Nucleus accumbens (tissue), 56 donors: Measurements from ENCODE around the gene GPATCH1.
A peak's percentile ranks its signal among the peaks of the same experiment; 100 is the strongest.
"Not testable (repeated sequence)": the region's sequence is repeated elsewhere in the genome, so short reads cannot be mapped to it uniquely, and the experiment has no call there.

Experiments used
- DNase-seq, 56 donors: peaks; one replicate each; lab custom pipeline; 2025; lab: John Stamatoyannopoulos, UW

GPATCH1 gene

DNA sequence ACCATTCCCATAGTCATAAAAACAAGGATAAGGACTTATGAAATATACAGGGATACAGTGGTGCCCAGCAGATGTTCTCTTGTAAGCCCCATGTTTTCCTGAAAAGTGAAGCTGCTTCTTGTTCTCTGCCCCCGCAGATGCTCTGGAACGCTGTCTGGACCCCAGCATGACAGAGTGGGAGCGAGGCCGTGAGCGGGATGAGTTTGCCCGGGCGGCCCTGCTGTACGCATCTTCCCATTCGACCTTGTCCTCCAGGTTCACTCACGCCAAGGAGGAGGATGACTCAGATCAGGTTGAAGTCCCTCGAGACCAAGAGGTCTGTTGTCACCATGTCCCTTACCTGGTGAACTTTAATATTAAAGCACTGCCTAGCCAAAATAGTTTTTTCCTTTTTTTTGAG, 30.6 kb downstream of the GPATCH1 start:
- DNase-seq = no peak

DNA sequence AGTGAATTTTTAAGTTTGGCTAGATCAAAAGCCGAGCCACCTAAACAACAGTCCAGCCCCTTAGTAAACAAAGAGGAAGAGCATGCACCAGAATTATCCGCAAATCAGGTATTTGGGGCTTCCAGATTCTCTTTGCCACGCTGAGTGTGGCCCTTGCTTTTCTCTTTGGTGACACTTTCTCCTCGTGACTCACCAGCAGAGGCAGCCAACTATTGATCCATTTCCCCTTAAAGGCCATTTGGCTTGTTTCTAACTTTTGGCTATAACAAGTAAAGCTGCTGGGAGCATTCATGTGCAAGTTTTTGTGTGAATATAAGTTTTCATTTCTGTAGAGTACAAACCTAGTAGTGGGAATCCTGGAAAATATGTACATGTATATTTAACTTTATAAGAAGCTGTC, 33.3 kb downstream of the GPATCH1 start:
- no peak for DNase-seq

GRCh38 chr19:33117501-33117900, 36.5 kb downstream of the GPATCH1 start:
- no peak for DNase-seq

DNA sequence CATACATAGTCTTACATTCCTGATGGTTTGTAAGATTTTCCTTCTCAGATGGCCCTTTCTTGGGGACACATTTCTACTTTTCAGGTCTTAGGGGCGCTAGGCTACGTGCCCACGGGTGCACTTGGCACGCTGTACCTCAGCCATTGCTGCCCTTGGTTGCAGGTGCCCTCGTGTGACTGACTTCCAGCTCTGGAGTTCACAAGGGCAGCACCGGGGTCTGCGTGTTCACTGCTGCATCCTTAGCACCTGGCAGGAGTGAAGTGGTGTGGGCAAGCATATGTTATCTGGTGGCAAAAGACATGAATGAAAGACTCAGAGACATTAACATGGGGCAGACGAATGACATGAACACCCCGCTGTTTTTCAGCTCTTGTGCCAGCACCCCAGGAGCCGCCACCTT, 37.7 kb downstream of the GPATCH1 start:
- DNase-seq = no peak

DNA sequence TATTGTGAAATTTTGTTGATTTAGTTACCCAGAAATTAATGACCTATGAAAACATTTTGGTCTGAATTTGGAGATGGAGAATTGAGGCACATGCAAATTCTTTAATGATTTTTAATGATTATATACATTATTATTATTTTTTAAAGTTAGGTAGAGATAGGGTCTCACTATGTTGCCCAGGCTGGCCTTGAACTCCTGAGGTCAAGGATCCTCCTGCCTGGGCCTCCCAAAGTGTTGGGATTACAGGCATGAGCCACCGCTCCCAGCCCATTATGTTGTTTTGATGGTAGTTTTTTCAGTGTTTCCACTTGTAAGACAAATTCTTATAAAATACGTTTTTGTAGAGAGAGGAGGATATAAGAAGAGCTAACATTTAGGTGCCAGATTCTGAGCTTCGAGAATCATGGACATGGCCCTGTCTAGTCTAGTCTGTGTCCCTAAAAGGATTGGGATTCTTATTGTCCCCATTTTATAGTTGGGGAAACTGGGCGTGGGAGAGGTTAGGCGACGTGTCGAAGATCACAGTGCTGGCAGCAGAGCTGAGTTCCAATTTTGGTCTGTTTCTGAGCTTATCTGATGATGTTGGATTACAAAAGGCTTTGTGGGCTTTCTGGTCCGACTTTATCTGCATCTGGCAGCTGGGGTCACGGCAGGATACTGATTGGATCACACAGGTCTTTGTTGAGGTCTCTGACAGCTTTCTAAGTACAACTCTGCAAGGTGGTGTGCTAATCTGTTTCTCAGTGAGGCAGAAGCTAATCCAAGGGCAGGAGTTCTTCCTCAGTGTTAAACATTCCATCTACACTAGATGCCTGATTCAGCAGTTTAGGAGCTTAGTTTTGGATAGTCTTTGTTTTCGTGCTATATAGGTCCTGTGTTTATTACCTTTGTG, 43.5 kb downstream of the GPATCH1 start:
- no peak for DNase-seq

GRCh38 chr19:33125929-33126388, 45.0 kb downstream of the GPATCH1 start:
- peak in 31 of 56 donors; percentile 3 to 72 (median 18) for DNase-seq

- DNase-seq = not testable (repeated sequence)
These were observed 45.7 kb downstream of the GPATCH1 start for GRCh38 chr19:33126712-33127111.

- DNase-seq = no peak
These were observed 48.9 kb downstream of the GPATCH1 start for GRCh38 chr19:33129901-33130300.

- no peak for DNase-seq
These were observed 49.5 kb downstream of the GPATCH1 start for GRCh38 chr19:33130433-33130832.

DNA sequence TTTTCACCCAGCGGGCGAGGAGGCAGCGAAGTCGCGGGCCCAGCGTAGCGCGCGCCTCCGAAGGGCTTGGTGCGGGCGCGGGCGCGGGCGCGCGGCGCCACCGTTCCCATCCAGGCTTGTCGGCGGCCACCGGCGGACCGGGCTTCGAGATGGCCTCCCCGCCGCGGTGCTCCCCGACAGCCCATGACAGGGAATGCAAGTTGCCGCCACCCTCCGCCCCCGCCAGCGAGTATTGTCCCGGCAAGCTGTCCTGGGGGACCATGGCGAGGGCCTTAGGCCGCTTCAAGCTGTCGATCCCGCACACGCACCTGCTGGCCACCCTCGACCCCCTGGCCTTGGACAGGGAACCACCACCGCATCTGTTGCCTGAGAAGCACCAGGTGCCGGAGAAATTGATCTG, 51.0 kb downstream of the GPATCH1 start, which contains the start of gene WDR88:
WDR88 (plus strand) TSS at position 94 of the 400 bp plus-strand sequence; CDS start at position 150, 56 bp downstream.
- DNase-seq = no peak

DNA sequence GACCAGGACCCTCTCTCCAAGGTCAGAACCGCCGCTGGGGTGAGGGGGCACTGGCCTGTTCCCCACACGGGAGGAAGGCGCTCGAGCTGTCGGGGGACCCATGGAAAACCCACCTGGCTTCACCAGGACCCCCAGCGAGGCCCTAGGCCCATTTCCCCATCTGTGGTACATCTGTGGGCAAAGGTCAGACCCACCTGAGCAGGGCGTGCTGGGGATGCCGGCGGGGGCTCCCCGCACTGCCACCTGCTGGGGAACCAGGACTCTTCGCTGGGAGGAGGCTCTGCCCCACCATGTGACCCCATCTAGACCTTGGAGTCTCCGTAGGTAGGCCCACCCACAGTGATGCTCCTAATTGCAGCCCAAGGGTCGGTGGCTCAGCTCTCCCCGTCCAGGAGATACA, 51.4 kb downstream of the GPATCH1 start:
- DNase-seq = no peak

- no peak for DNase-seq
These were observed 52.6 kb downstream of the GPATCH1 start for GRCh38 chr19:33133438-33134031.

DNA sequence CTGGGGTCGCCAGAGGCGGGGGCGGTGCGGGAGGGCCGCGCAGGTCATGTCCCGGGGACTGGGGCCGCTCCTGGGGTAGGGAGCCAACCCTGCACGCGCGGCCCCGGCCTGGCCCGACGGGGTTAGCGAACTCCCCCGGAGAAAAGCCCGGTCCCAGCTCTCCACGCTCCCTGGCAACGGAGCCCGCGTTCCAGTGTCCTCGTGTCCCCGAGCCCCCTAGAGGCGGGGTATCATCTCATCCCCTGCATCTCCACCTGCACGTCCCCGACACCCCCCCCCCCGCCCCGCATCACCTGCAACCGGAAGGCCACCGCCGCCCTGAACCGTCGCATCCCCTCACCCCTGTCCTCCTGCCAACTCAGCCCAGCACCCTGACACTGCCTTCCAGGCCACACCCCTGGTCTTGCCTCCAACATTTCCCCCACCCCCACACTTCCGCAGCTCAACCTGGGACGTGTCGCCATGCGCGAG, 53.6 kb downstream of the GPATCH1 start:
- peak in 2 of 56 donors; percentile 6 to 38 for DNase-seq

DNA sequence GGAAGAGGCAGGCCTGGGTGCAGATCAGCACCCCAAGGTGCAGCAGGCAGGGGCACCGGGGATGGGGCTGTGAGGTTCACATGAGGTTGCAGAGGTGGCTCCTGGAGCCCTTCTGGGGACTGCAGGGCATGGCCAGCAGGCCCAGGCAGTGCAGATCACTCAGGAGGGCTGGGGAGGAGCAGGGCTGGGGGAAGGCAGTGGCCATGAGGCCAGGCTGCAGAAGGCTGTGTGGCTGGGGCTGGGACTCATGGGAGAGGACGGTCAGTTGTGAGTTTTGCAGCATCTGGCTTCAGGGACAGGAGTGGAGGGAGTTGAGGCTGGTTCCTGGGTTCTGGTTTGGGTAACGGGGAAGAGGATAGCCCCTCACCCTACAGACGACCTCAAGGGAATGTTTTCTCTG, 58.2 kb downstream of the GPATCH1 start:
- DNase-seq = no peak

DNA sequence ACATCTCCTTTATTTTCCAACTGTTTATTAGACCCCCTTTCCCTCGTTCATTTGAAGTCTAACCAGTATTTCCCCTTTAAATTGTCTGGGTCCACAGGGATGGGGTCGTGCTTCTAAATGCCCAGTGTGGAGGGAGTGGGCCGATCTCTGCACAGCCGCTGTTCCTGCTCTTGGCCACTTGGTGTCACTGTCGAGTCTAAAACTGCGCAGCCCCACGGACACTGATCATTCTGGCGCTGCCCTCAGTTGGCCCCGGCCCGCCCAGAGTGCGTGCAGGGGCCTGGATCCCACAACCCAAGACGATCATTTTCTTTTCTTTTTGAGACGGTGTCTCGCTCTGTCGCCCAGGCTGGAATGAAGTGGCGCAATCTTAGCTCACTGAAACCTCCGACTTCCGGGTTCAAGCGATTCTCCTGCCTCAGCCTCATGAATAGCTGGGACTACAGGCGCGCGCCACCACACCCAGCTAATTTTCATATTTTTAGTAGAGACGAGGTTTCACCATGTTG, 63.0 kb downstream of the GPATCH1 start:
- DNase-seq = peak in 45 of 56 donors; percentile 2 to 76 (median 20)

GRCh38 chr19:33146209-33146608, 65.2 kb downstream of the GPATCH1 start:
- no peak for DNase-seq

- DNase-seq = no peak
These were observed 66.6 kb downstream of the GPATCH1 start for GRCh38 chr19:33147538-33147937.

DNA sequence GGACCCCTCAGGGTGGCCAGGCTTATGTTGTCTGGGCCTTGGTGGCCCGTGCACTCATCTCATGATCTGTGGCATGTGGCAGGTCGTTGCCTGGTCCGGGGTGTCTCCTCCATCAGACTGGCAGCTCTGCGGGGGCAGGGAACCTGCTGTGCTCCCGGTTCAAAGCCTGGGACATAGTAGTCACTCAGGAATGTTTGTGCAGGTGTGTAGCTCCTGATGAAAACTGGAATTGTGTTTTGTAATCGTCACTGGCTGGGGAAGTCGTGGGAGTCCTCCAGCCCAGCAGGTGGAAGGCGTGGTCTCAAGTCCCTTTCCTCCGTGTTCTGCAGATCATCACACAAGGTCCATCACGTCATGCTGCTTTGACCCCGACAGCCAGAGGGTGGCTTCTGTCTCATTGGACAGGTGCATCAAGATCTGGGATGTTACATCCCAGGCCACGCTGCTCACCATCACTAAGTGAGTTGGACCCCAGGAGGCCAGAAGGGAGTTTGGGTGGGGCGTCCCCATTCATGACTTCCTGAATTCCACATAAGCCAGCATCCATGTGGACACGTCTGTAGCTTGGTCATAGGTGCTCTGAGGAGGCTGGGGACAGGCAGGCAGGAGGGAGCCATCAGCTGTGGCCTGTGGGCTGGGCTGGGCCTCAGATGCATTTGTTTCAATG, 70.0 kb downstream of the GPATCH1 start:
- DNase-seq = no peak

DNA sequence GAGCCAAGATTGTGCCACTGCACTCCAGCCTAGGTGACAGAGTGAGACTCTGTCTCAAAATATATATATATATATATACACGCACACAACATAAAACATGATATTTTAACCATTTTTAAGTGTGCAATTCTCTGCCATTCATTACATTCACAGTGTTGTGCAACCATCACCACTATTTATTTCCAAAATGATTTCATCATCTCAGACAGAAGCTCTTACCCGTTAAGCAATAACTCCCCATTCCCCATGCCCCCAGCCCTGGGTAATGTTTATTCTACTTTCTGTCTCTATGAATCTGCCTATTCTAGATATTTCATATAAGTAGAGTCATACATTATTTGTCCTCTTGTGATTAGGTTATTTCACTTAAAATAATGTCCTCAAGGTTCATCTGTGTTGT, 71.2 kb downstream of the GPATCH1 start:
- DNase-seq = no peak

DNA sequence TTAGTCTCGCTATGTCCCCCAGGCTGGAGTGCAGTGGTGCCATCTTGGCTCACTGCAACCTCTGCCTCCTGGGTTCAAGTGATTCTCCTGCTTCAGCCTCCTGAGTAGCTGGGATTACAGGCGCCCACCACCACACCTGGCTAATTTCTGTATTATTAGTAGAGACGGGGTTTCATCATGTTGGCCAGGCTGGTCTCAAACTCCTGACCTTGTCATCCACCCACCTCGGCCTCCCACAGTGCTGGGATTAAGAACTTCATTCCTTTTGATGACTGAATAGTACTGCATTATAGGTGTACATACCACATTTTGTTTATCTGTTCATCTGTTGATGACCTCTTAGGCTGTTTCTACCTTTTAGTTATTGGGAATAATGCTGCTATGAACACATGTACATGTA, 71.6 kb downstream of the GPATCH1 start:
- DNase-seq = not testable (repeated sequence)

DNA sequence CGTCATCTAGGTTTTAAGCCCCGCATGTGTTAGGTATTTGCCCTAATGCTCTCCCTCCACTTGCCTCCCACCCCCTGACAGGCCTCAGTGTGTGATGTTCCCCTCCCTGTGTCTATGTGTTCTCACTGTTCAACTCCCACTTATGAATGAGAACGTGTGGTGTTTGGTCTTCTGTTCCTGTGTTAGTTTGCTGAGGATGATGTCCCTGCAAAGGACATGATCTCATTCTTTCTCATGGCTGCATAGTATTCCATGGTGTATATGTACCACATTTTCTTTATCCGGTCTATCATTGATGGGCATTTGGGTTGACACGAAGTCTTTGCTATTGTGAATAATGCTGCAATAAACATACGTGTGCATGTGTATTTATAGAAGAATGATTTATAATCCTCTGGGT, 73.3 kb downstream of the GPATCH1 start:
- DNase-seq = not testable (repeated sequence)
